WTC11 (cell line): Measurements from ENCODE around the gene DCUN1D5. TPM values are rescaled to one million over a fixed set of nuclear protein-coding genes. Genes with fewer than 3 reads are reported as not detected.

Experiments
- ATAC-seq: fragments of 200-7000 bp; cut with Tn5 transposase; 2 replicates; pipeline ENCODE4 v1.10.0; 2021; ENCODE audit warnings: mild to moderate bottlenecking, moderate library complexity
- CTCF ChIA-PET: fragments of 300-600 bp; sonication (Branson Sonifier 250); formaldehyde crosslinking; loops from one replicate; lab custom pipeline; 2021; ENCODE audit warnings: antibody characterized with exemption; lab: Charles Lee
- POLR2A ChIA-PET: fragments of 350-600 bp; sonication (Branson Sonifier 250); formaldehyde crosslinking; loops from one replicate; lab custom pipeline; 2021; ENCODE audit warnings: antibody characterized with exemption; lab: Charles Lee
- DNase-seq: peaks from one replicate; pipeline ENCODE4 v3.0.0; 2021; ENCODE audit warnings: low spot score
- H3K27ac Mint-ChIP-seq: 2 replicates; pipeline ENCODE4 v1.8.0; 2021; ENCODE audit warnings: mixed read lengths
- H3K27me3 Mint-ChIP-seq: 2 replicates; pipeline ENCODE4 v1.8.0; 2021; ENCODE audit warnings: low read depth, mild to moderate bottlenecking, moderate library complexity, mixed read lengths
- H3K36me3 Mint-ChIP-seq: 2 replicates; pipeline ENCODE4 v1.8.0; 2021; ENCODE audit warnings: mixed read lengths
- H3K4me1 Mint-ChIP-seq: 2 replicates; pipeline ENCODE4 v1.8.0; 2022; ENCODE audit warnings: mixed read lengths
- H3K4me3 Mint-ChIP-seq: 2 replicates; pipeline ENCODE4 v1.8.0; 2021; ENCODE audit warnings: mild to moderate bottlenecking, moderate library complexity, mixed read lengths
- H3K9me3 Mint-ChIP-seq: 2 replicates; pipeline ENCODE4 v1.8.0; 2021; ENCODE audit warnings: mixed read lengths
- ELF4 ChIP-seq: sonication (generic); formaldehyde crosslinking; IDR thresholded peaks from 2 replicates; pipeline ENCODE4 v1.8.1; 2022; ENCODE audit warnings: low read depth, mild to moderate bottlenecking, moderate library complexity, missing genetic modification reagents
- EMX1 ChIP-seq: fragments of 250-450 bp; sonication (Bioruptor Pico); IDR thresholded peaks from 2 replicates; pipeline ENCODE4 v1.8.0; 2021; ENCODE audit warnings: mild to moderate bottlenecking
- GABPB1 ChIP-seq: sonication (generic); formaldehyde crosslinking; IDR thresholded peaks from 2 replicates; pipeline ENCODE4 v1.8.1; 2023; ENCODE audit warnings: mild to moderate bottlenecking, missing genetic modification reagents
- HMGA2 ChIP-seq: fragments of 250-450 bp; sonication (Bioruptor Pico); IDR thresholded peaks from 2 replicates; pipeline ENCODE4 v1.4.0; 2021; ENCODE audit warnings: mild to moderate bottlenecking, moderate library complexity
- IRF2 ChIP-seq: sonication (generic); formaldehyde crosslinking; IDR thresholded peaks from 2 replicates; pipeline ENCODE4 v1.8.0; 2022; ENCODE audit warnings: low read depth, missing genetic modification reagents, borderline replicate concordance
- KAT7 ChIP-seq: sonication (generic); formaldehyde crosslinking; IDR thresholded peaks from 2 replicates; pipeline ENCODE4 v1.8.1; 2023; ENCODE audit warnings: missing genetic modification reagents, mild to moderate bottlenecking, borderline replicate concordance
- OVOL2 ChIP-seq: fragments of 250-450 bp; sonication (Bioruptor Pico); IDR thresholded peaks from 2 replicates; pipeline ENCODE4 v1.9.0; 2021; ENCODE audit warnings: mild to moderate bottlenecking, borderline replicate concordance
- PRRX2 ChIP-seq: fragments of 250-450 bp; sonication (Bioruptor Pico); IDR thresholded peaks from 2 replicates; pipeline ENCODE4 v1.8.0; 2021; ENCODE audit warnings: mild to moderate bottlenecking
- RORB ChIP-seq: fragments of 250-450 bp; sonication (Bioruptor Pico); IDR thresholded peaks from 2 replicates; pipeline ENCODE4 v1.9.0; 2021; ENCODE audit warnings: mild to moderate bottlenecking
- SMAD4 ChIP-seq: sonication (generic); formaldehyde crosslinking; IDR thresholded peaks from 2 replicates; pipeline ENCODE4 v1.8.0; 2022; ENCODE audit warnings: mild to moderate bottlenecking, missing genetic modification reagents
- SOX15 ChIP-seq: fragments of 250-450 bp; sonication (Bioruptor Pico); IDR thresholded peaks from 2 replicates; pipeline ENCODE4 v1.9.0; 2021; ENCODE audit warnings: mild to moderate bottlenecking
- TEAD4 ChIP-seq: sonication (generic); formaldehyde crosslinking; IDR thresholded peaks from 2 replicates; pipeline ENCODE4 v1.8.0; 2022; ENCODE audit warnings: mild to moderate bottlenecking, missing genetic modification reagents
- TP53 ChIP-seq: sonication (generic); formaldehyde crosslinking; IDR thresholded peaks from 2 replicates; pipeline ENCODE4 v1.8.1; 2023; ENCODE audit warnings: mild to moderate bottlenecking, missing genetic modification reagents
- ZBTB21 ChIP-seq: sonication (generic); formaldehyde crosslinking; IDR thresholded peaks from 2 replicates; pipeline ENCODE4 v1.8.1; 2023; ENCODE audit warnings: mild to moderate bottlenecking, missing genetic modification reagents, borderline replicate concordance
- ZNF416 ChIP-seq: fragments of 250-450 bp; sonication (Bioruptor Pico); IDR thresholded peaks from 2 replicates; pipeline ENCODE4 v1.9.0; 2021; ENCODE audit warnings: mild to moderate bottlenecking, inconsistent platforms
- ZNF671 ChIP-seq: fragments of 250-450 bp; sonication (Bioruptor Pico); IDR thresholded peaks from 2 replicates; pipeline ENCODE4 v1.8.0; 2021; ENCODE audit warnings: mild to moderate bottlenecking
- total RNA-seq: library from RNA; stranded (reverse); gene quantifications from 3 replicates; pipeline ENCODE4 v1.2.3, GENCODE V29; 2021
- TF ChIP-seq, protein P1 (sequence below): sonication (generic); formaldehyde crosslinking; IDR thresholded peaks from 2 replicates; pipeline ENCODE4 v1.8.1; 2022; ENCODE audit warnings: missing genetic modification reagents, borderline replicate concordance
- TF ChIP-seq, protein P2 (sequence below): sonication (generic); formaldehyde crosslinking; IDR thresholded peaks from 2 replicates; pipeline ENCODE4 v1.8.0; 2022; ENCODE audit warnings: mild to moderate bottlenecking, missing genetic modification reagents
- TF ChIP-seq, protein P3 (sequence below): fragments of 200-600 bp; IDR thresholded peaks from 2 replicates; pipeline ENCODE4 v1.8.0; 2022; ENCODE audit warnings: antibody characterized with exemption
- TF ChIP-seq, protein P4 (sequence below): sonication (generic); formaldehyde crosslinking; IDR thresholded peaks from 2 replicates; pipeline ENCODE4 v1.8.1; 2023; ENCODE audit warnings: mild to moderate bottlenecking, moderate library complexity, missing genetic modification reagents
- TF ChIP-seq, protein P5 (sequence below): sonication (generic); formaldehyde crosslinking; IDR thresholded peaks from 2 replicates; pipeline ENCODE4 v1.8.0; 2023; ENCODE audit warnings: missing genetic modification reagents, mild to moderate bottlenecking, borderline replicate concordance
- TF ChIP-seq, protein P6 (sequence below): sonication (generic); formaldehyde crosslinking; IDR thresholded peaks from 2 replicates; pipeline ENCODE4 v1.8.1; 2023; ENCODE audit warnings: mild to moderate bottlenecking, missing genetic modification reagents
- TF ChIP-seq, protein P7 (sequence below): sonication (generic); formaldehyde crosslinking; IDR thresholded peaks from 2 replicates; pipeline ENCODE4 v1.8.1; 2022; ENCODE audit warnings: mild to moderate bottlenecking, moderate library complexity, missing genetic modification reagents
- TF ChIP-seq, protein P8 (sequence below): sonication (generic); formaldehyde crosslinking; IDR thresholded peaks from 2 replicates; pipeline ENCODE4 v1.8.0; 2022; ENCODE audit warnings: mild to moderate bottlenecking, missing genetic modification reagents

The DCUN1D5 gene
- total RNA-seq, 1 experiment from 2014 or later, result 98.2 TPM

DNA sequence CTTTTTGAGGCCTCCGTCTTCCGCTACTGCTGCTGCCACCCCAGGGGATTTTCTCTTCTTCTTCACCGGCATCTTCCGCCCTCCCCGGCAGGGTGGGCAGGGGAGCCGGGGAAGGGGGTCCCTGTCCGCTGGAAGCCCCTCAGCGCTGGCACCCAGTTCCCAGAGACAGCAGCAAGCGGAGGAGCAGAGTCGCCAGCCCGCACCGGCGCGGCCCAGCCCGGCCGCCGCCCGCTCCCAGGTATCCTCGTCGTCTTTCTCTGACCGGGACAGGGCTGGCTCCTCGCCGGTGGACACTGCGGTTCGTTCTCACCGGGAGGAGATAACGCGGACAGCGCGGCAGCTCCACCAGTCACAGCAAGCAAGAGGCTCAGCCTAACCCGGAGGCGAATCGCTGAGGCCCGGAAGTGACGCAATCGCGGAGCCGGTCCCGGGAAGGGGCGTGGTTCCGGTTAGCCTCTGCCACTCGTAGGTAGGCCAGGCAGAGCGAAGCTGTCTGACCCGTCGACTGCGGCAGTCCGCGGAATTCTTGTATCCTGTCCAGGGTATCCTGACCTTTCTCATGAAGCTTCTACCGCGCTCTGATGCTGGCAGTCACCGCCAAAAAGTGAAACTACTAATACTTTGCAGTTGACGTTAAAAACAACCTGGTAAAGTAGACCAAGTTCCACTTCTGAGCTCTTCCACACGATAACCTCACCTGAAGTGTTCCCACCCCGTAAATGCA lies at the start of gene DCUN1D5 (continued):
- TF ChIP-seq, protein P1, sequence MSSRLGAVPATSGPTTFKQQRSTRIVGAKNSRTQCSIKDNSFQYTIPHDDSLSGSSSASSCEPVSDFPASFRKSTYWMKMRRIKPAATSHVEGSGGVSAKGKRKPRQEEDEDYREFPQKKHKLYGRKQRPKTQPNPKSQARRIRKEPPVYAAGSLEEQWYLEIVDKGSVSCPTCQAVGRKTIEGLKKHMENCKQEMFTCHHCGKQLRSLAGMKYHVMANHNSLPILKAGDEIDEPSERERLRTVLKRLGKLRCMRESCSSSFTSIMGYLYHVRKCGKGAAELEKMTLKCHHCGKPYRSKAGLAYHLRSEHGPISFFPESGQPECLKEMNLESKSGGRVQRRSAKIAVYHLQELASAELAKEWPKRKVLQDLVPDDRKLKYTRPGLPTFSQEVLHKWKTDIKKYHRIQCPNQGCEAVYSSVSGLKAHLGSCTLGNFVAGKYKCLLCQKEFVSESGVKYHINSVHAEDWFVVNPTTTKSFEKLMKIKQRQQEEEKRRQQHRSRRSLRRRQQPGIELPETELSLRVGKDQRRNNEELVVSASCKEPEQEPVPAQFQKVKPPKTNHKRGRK, result no peak
- TF ChIP-seq GABPB1 (CRISPR knock-in tag) (peak; percentile 98), TEAD4 (no peak), HMGA2 (CRISPR knock-in tag) (no peak), RORB (CRISPR knock-in tag) (no peak), PRRX2 (CRISPR knock-in tag) (no peak), EMX1 (no peak), ELF4 (CRISPR knock-in tag) (no peak), OVOL2 (CRISPR knock-in tag) (no peak), IRF2 (CRISPR knock-in tag) (no peak), ZNF671 (CRISPR knock-in tag) (no peak), SOX15 (CRISPR knock-in tag) (no peak), SMAD4 (CRISPR knock-in tag) (no peak), ZNF416 (no peak), KAT7 (CRISPR knock-in tag) (0 out of 2 replicates have a peak, but pooled peaks have one; percentile 72), TP53 (no peak)
- TF ChIP-seq, protein P2, sequence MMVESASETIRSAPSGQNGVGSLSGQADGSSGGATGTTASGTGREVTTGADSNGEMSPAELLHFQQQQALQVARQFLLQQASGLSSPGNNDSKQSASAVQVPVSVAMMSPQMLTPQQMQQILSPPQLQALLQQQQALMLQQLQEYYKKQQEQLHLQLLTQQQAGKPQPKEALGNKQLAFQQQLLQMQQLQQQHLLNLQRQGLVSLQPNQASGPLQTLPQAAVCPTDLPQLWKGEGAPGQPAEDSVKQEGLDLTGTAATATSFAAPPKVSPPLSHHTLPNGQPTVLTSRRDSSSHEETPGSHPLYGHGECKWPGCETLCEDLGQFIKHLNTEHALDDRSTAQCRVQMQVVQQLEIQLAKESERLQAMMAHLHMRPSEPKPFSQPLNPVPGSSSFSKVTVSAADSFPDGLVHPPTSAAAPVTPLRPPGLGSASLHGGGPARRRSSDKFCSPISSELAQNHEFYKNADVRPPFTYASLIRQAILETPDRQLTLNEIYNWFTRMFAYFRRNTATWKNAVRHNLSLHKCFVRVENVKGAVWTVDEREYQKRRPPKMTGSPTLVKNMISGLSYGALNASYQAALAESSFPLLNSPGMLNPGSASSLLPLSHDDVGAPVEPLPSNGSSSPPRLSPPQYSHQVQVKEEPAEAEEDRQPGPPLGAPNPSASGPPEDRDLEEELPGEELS (CRISPR knock-in tag), result peak; percentile 63; the same call in 1 of the 2 replicates
- TF ChIP-seq, protein P3, sequence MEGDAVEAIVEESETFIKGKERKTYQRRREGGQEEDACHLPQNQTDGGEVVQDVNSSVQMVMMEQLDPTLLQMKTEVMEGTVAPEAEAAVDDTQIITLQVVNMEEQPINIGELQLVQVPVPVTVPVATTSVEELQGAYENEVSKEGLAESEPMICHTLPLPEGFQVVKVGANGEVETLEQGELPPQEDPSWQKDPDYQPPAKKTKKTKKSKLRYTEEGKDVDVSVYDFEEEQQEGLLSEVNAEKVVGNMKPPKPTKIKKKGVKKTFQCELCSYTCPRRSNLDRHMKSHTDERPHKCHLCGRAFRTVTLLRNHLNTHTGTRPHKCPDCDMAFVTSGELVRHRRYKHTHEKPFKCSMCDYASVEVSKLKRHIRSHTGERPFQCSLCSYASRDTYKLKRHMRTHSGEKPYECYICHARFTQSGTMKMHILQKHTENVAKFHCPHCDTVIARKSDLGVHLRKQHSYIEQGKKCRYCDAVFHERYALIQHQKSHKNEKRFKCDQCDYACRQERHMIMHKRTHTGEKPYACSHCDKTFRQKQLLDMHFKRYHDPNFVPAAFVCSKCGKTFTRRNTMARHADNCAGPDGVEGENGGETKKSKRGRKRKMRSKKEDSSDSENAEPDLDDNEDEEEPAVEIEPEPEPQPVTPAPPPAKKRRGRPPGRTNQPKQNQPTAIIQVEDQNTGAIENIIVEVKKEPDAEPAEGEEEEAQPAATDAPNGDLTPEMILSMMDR, result no peak

DNA sequence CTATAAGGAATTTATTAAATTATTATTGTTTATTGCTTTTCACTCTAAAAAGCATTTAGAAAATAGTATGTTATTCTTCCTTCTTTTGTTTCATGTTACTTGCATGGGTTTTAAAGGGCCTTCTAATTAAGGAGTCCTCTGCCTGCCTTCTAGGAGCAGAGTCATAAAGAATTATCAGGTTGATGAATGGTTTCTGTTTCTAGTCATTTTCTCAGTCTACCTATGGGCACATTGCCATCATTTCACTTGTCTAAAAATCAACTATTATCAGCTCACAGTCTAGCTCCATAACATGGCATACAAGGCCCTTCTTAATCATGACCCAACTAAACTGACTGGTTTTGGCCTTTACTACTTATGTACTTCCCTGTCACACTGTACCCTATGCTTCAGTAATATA lies 33.5 kb upstream of the DCUN1D5 start:
- ATAC-seq (no peak), DNase-seq (no peak)
- POLR2A ChIA-PET, result no interaction called here
- no peak overlapping the region for H3K27ac Mint-ChIP-seq
- no peak overlapping the region for H3K4me3 Mint-ChIP-seq
- CTCF ChIA-PET, result no interaction called here
- H3K9me3 Mint-ChIP-seq, result no peaks in the 10 kb centered on the region
- no peaks in the 10 kb centered on the region for H3K4me1 Mint-ChIP-seq
- no peaks in the 10 kb centered on the region for H3K27me3 Mint-ChIP-seq
- H3K36me3 Mint-ChIP-seq, result peaks cover 5% of the 10 kb centered on the region
- TF ChIP-seq ZBTB21 (CRISPR knock-in tag), result no peak
- TF ChIP-seq, protein P4, sequence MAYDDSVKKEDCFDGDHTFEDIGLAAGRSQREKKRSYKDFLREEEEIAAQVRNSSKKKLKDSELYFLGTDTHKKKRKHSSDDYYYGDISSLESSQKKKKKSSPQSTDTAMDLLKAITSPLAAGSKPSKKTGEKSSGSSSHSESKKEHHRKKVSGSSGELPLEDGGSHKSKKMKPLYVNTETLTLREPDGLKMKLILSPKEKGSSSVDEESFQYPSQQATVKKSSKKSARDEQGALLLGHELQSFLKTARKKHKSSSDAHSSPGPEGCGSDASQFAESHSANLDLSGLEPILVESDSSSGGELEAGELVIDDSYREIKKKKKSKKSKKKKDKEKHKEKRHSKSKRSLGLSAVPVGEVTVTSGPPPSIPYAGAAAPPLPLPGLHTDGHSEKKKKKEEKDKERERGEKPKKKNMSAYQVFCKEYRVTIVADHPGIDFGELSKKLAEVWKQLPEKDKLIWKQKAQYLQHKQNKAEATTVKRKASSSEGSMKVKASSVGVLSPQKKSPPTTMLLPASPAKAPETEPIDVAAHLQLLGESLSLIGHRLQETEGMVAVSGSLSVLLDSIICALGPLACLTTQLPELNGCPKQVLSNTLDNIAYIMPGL (CRISPR knock-in tag), result no peak
- TF ChIP-seq, protein P5, sequence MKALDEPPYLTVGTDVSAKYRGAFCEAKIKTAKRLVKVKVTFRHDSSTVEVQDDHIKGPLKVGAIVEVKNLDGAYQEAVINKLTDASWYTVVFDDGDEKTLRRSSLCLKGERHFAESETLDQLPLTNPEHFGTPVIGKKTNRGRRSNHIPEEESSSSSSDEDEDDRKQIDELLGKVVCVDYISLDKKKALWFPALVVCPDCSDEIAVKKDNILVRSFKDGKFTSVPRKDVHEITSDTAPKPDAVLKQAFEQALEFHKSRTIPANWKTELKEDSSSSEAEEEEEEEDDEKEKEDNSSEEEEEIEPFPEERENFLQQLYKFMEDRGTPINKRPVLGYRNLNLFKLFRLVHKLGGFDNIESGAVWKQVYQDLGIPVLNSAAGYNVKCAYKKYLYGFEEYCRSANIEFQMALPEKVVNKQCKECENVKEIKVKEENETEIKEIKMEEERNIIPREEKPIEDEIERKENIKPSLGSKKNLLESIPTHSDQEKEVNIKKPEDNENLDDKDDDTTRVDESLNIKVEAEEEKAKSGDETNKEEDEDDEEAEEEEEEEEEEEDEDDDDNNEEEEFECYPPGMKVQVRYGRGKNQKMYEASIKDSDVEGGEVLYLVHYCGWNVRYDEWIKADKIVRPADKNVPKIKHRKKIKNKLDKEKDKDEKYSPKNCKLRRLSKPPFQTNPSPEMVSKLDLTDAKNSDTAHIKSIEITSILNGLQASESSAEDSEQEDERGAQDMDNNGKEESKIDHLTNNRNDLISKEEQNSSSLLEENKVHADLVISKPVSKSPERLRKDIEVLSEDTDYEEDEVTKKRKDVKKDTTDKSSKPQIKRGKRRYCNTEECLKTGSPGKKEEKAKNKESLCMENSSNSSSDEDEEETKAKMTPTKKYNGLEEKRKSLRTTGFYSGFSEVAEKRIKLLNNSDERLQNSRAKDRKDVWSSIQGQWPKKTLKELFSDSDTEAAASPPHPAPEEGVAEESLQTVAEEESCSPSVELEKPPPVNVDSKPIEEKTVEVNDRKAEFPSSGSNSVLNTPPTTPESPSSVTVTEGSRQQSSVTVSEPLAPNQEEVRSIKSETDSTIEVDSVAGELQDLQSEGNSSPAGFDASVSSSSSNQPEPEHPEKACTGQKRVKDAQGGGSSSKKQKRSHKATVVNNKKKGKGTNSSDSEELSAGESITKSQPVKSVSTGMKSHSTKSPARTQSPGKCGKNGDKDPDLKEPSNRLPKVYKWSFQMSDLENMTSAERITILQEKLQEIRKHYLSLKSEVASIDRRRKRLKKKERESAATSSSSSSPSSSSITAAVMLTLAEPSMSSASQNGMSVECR (CRISPR knock-in tag), result no peak
- TF ChIP-seq, protein P6, sequence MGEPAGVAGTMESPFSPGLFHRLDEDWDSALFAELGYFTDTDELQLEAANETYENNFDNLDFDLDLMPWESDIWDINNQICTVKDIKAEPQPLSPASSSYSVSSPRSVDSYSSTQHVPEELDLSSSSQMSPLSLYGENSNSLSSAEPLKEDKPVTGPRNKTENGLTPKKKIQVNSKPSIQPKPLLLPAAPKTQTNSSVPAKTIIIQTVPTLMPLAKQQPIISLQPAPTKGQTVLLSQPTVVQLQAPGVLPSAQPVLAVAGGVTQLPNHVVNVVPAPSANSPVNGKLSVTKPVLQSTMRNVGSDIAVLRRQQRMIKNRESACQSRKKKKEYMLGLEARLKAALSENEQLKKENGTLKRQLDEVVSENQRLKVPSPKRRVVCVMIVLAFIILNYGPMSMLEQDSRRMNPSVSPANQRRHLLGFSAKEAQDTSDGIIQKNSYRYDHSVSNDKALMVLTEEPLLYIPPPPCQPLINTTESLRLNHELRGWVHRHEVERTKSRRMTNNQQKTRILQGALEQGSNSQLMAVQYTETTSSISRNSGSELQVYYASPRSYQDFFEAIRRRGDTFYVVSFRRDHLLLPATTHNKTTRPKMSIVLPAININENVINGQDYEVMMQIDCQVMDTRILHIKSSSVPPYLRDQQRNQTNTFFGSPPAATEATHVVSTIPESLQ (CRISPR knock-in tag), result no peak
- TF ChIP-seq, protein P7, sequence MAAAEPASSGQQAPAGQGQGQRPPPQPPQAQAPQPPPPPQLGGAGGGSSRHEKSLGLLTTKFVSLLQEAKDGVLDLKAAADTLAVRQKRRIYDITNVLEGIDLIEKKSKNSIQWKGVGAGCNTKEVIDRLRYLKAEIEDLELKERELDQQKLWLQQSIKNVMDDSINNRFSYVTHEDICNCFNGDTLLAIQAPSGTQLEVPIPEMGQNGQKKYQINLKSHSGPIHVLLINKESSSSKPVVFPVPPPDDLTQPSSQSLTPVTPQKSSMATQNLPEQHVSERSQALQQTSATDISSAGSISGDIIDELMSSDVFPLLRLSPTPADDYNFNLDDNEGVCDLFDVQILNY (CRISPR knock-in tag), result no peak
- TF ChIP-seq, protein P8, sequence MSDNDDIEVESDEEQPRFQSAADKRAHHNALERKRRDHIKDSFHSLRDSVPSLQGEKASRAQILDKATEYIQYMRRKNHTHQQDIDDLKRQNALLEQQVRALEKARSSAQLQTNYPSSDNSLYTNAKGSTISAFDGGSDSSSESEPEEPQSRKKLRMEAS (CRISPR knock-in tag), result no peak
